ENCODE results near the gene MGARP. TPM values are rescaled to one million over a fixed set of nuclear protein-coding genes. Genes with fewer than 3 reads are reported as not detected.

The MGARP gene
- total and polyA plus RNA-seq, 8 donors, result 0.08 to 1.4 (median 0.31) TPM; not detected in 5

GRCh38 chr4:139304920-139305319 is 24.9 kb upstream of the MGARP start:
- H3K9me3 ChIP-seq, result peaks cover 0 to 3% (median 0%) of the 10 kb centered on the region in 4 donors
- H3K4me1 ChIP-seq, result peaks cover 9 to 67% (median 48%) of the 10 kb centered on the region in 4 donors
- DNase-seq, result no peak
- TF ChIP-seq CTCF (IDR thresholded peaks at IDR 0.05) (no peak), POLR2A (IDR thresholded peaks at IDR 0.05) (no peak), POLR2AphosphoS5 (IDR thresholded peaks at IDR 0.05) (no peak), EP300 (IDR thresholded peaks at IDR 0.05) (no peak)
- H3K36me3 ChIP-seq, result peaks cover 0 to 4% (median 0%) of the 10 kb centered on the region in 4 donors
- no peak overlapping the region for H3K4me3 ChIP-seq
- H3K27ac ChIP-seq, result no peak overlapping the region
- no peaks in the 10 kb centered on the region for H3K27me3 ChIP-seq
- intact Hi-C loops (cut with DNase I; ENCODE audit: low total_unique reads), result no loop called here
- WGBS, 5 donors, result 97 to 100% (median 98%) methylated on average over 2 of the region's 2 CpGs

GRCh38 chr4:139301821-139302611 is 22.0 kb upstream of the MGARP start, which contains the start of gene NDUFC1:
TSS of gene NDUFC1 (minus strand) at chr4:139302477. CDS start at chr4:139295798, 6,679 bp downstream.
- TF ChIP-seq EP300 (IDR thresholded peaks at IDR 0.05), result no peak
- TF ChIP-seq POLR2AphosphoS5 (IDR thresholded peaks at IDR 0.05), result peak; percentile 3 to 41 (median 26)
- TF ChIP-seq CTCF (IDR thresholded peaks at IDR 0.05), result peak in 3 of 7 experiments; percentile 11 to 32 (median 19)
- no peak for TF ChIP-seq POLR2A (IDR thresholded peaks at IDR 0.05)
- peaks cover 0 to 4% (median 0%) of the 10 kb centered on the region in 4 donors for H3K36me3 ChIP-seq
- peak within 1 kb of the TSS; percentile 81 to 99 (median 90) for H3K4me3 ChIP-seq
- DNase-seq, result peak; percentile 54 to 80
- intact Hi-C loops (cut with DNase I; ENCODE audit: low total_unique reads), result no loop called here
- peaks cover 11 to 63% (median 39%) of the 10 kb centered on the region in 4 donors for H3K4me1 ChIP-seq
- peak within 1 kb of the TSS; percentile 90 to 97 (median 94) for H3K27ac ChIP-seq
- WGBS, 5 donors, result 0 to 1% (median 0%) methylated on average over 42 to 46 of the region's 46 CpGs
- H3K9me3 ChIP-seq, result peaks cover 0 to 3% (median 0%) of the 10 kb centered on the region in 4 donors
- no peaks in the 10 kb centered on the region for H3K27me3 ChIP-seq

DNA sequence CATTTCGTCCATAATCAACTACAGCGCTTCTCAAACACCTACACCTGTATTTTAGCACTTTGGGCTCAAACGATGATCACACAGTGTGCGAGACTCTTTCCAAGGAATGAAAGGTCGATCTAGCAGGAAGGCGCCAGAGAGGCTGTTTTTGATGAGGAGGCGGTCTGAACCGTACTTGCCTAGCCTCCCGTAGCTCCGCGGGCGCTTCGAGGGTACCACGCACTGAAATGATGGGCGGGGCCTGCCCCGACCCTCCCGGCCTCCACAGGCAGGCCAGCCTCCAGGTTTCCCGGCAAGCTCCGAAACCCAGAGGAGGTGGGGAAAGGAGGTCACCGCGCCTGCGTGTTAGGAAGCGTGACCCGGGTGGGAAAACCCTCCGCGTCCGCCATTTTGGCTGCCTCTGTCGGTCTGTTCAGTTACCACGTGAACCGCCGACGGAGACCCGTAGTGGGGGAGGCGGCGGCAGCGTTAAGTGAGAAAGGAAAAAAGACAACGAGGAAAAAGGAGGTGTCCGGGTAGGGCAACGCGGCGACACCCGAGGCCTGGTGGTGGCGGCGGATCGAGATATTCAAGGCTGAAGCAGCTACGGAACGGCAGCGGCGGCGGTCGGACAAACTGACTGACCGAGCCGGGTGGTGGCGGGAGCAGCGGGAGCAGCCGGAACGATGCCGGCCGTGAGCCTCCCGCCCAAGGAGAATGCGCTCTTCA is 21.2 kb upstream of the MGARP start, which contains the start of gene NAA15:
Gene NAA15 (plus strand): TSS at position 393 of the 708 bp plus-strand sequence. CDS start 273 bp downstream, at position 666.
- peak; percentile 98 to 99 for DNase-seq
- H3K4me3 ChIP-seq, result peak within 1 kb of the TSS; percentile 81 to 99 (median 90)
- H3K27me3 ChIP-seq, result no peaks in the 10 kb centered on the region
- WGBS, 5 donors, result 0 to 1% (median 0%) methylated on average over 53 to 61 of the region's 61 CpGs
- TF ChIP-seq POLR2AphosphoS5 (IDR thresholded peaks at IDR 0.05), result peak; percentile 92 to 97 (median 96)
- peak in 2 of 4 donors; percentile 69 to 81 for TF ChIP-seq POLR2A (IDR thresholded peaks at IDR 0.05)
- TF ChIP-seq CTCF (IDR thresholded peaks at IDR 0.05), result no peak
- peak; percentile 6 for TF ChIP-seq EP300 (IDR thresholded peaks at IDR 0.05)
- peaks cover 0 to 4% (median 0%) of the 10 kb centered on the region in 4 donors for H3K36me3 ChIP-seq
- H3K27ac ChIP-seq, result peak within 1 kb of the TSS; percentile 90 to 97 (median 94)
- peaks cover 0 to 3% (median 0%) of the 10 kb centered on the region in 4 donors for H3K9me3 ChIP-seq
- peaks cover 11 to 61% (median 34%) of the 10 kb centered on the region in 4 donors for H3K4me1 ChIP-seq
- intact Hi-C loops (cut with DNase I; ENCODE audit: low total_unique reads), result no loop called here
